Measurements from ENCODE around the gene GAL. TPM values are rescaled to one million over a fixed set of nuclear protein-coding genes. Genes with fewer than 3 reads are reported as not detected.
A peak's percentile ranks its signal among the peaks of the same experiment; 100 is the strongest.

The GAL gene
- polyA plus RNA-seq, 4 donors: 0.20 to 1.2 (median 0.76) TPM

- no peak for DNase-seq (ENCODE audit: low read depth in 4 of 4, low spot score in 3 of 4)
These were observed 14.6 kb downstream of the GAL start for GRCh38 chr11:68698993-68699392.

GRCh38 chr11:68704887-68705286 lies 20.5 kb downstream of the GAL start:
- DNase-seq (ENCODE audit: low read depth in 4 of 4, low spot score in 3 of 4): no peak

- DNase-seq (ENCODE audit: low read depth in 4 of 4, low spot score in 3 of 4): no peak
These were observed 23.2 kb downstream of the GAL start for GRCh38 chr11:68707527-68707926.

DNA sequence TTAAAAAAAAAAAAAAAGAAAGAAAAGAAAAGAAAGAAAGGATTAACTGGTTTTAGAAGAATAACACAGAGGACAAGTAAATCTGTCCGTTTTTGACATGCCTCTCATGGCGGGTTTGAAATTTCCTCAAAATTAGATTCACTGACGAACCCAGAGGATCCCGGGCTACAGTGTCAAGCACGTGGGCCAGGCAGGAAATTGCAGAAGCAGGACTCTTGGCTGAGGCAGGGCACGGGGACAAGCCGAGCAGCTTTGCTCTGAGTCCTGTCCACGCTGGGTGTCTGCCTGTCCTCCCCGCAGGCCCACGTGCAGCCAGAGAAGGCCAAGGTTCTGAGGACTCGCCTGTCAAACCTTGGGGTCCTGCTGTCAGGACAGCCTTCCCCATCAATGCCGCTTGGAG lies 24.7 kb downstream of the GAL start:
- no peak for DNase-seq (ENCODE audit: low read depth in 4 of 4, low spot score in 3 of 4)

- no peak for DNase-seq (ENCODE audit: low read depth in 4 of 4, low spot score in 3 of 4)
These were observed 26.1 kb downstream of the GAL start for GRCh38 chr11:68710409-68710808.

DNA sequence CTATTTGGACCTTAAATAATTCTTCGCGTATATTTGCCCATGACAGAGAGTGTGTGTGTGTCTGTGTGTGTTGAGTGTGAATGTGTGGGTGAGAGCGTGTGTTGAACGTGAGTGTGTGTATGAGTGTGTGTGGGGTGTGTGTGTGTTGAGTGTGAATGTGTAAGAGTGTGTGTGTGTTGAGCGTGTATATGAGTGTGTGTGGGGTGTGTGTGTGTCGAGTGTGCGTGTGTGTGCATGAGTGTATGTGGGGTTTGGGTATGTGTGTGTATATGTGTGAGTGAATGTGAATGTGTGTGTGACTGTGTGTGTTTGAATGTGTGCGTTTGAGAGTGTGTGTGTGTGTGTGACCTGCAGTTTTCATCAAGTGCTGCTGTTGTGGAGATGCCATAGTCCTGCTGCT lies 26.8 kb downstream of the GAL start:
- DNase-seq (ENCODE audit: low read depth in 4 of 4, low spot score in 3 of 4): no peak

GRCh38 chr11:68714060-68714856 lies 29.9 kb downstream of the GAL start:
- DNase-seq (ENCODE audit: low read depth in 4 of 4, low spot score in 3 of 4): peak in 3 of 4 donors; percentile 20 to 37 (median 23)

- DNase-seq (ENCODE audit: low read depth in 4 of 4, low spot score in 3 of 4): no peak
These were observed 31.2 kb downstream of the GAL start for GRCh38 chr11:68715456-68716122.

DNA sequence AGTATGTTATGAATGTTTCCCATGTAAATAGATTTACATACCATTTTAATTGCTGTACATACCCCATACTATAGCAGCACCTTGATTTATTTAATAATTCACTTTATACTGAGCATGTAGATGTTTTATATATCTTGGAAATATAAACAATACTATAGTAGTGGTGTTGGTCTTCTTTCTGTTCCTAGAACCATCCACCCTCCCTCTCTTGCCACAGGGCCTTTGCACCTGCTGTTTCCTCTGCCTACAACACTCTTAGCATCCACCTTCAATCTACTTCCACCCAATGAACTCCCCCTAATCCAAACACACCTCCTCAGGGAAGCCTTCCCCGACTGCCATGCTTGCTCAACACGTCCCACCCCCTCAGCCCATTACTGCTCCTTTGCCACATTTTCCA lies 36.7 kb downstream of the GAL start:
- DNase-seq (ENCODE audit: low read depth in 4 of 4, low spot score in 3 of 4): no peak

DNA sequence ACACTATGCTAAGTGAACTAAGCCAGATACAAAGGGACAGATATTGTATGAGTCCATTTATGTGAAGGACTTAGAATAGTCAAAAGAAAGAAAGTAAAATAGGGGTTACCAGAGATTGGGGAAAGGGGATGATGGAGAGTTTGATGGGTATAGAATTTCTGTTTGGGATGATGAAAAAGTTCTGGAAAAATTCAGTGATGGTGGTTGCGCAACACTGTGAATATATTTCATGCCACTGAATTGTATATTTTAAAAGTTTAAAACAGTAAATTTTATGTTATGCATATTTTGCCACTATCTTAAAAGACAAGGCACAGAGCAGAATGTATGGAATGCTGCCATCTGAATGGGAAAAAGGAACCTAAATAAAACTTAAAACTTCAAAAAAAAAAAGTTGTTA lies 37.8 kb downstream of the GAL start:
- no peak for DNase-seq (ENCODE audit: low read depth in 4 of 4, low spot score in 3 of 4)

GRCh38 chr11:68724293-68724692 lies 39.9 kb downstream of the GAL start:
- DNase-seq (ENCODE audit: low read depth in 4 of 4, low spot score in 3 of 4): no peak

- DNase-seq (ENCODE audit: low read depth in 4 of 4, low spot score in 3 of 4): no peak
These were observed 43.4 kb downstream of the GAL start for GRCh38 chr11:68727783-68728182.

- DNase-seq (ENCODE audit: low read depth in 4 of 4, low spot score in 3 of 4): no peak
These were observed 49.8 kb downstream of the GAL start for GRCh38 chr11:68734111-68734510.

- no peak for DNase-seq (ENCODE audit: low read depth in 4 of 4, low spot score in 3 of 4)
These were observed 50.8 kb downstream of the GAL start for GRCh38 chr11:68735125-68735524.

DNA sequence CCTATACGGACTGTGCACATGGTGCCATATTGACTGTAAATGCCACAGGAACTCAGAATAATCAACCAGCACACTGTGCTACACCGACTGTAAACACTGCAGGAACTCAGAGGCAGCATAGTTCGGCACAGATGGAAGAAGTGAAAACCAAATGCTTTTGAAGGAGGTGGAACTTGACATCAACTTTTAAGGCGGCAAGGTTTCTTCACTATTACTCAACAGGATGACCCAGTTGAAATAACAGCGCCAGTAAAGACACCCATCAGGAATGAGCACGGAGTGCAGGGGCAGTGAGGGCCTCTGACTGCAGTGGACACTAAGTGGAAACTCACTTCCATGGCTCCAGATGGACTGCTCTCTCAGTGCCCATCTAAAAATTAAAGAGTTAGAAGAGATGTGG lies 51.3 kb downstream of the GAL start:
- DNase-seq (ENCODE audit: low read depth in 4 of 4, low spot score in 3 of 4): no peak

Other genes with a start within 250 kb of the GAL start
- 100 to 1,000 TPM in 2 of 4 donors, 10 to 100 TPM in 2; 69.0 to 114 (median 102) TPM for gene PPP6R3, start 223.8 kb upstream of the GAL start, polyA plus RNA-seq (ENCODE audit: insufficient read length in 4 of 4)
- gene TESMIN, start 67.0 kb downstream of the GAL start, polyA plus RNA-seq (ENCODE audit: insufficient read length in 4 of 4): 10 to 100 TPM in 3 of 4 donors, 1 to 10 TPM in 1; 1.1 to 22.0 (median 17.1) TPM
- 10 to 100 TPM; 29.1 to 36.5 (median 32.5) TPM for gene CPT1A, start 157.4 kb downstream of the GAL start, polyA plus RNA-seq (ENCODE audit: insufficient read length in 4 of 4)
- gene MRPL21, start 219.3 kb downstream of the GAL start, polyA plus RNA-seq (ENCODE audit: insufficient read length in 4 of 4): 10 to 100 TPM; 46.3 to 84.7 (median 68.4) TPM
- 10 to 100 TPM; 13.1 to 22.2 (median 15.9) TPM for gene IGHMBP2, start 219.3 kb downstream of the GAL start, polyA plus RNA-seq (ENCODE audit: insufficient read length in 4 of 4)